H9 (cell line): ENCODE measurements around the gene MYO5C. TPM values are rescaled to one million over a fixed set of nuclear protein-coding genes. Genes with fewer than 3 reads are reported as not detected.
A peak's percentile ranks its signal among the peaks of the same experiment; 100 is the strongest.

Experiments used
- DNase-seq: peaks from one replicate; pipeline ENCODE4 v3.0.0-alpha.2; 2017
- H2AFZ ChIP-seq: one replicate; pipeline ENCODE4 v1.6.1; 2013; ENCODE audit warnings: mild to moderate bottlenecking, low read length, control low read depth, moderate library complexity
- H2AK5ac ChIP-seq: 2 replicates; pipeline ENCODE4 v1.6.1; 2013; ENCODE audit warnings: low read length, control low read depth, mixed read lengths; ENCODE audit not compliant: insufficient read length
- H2BK120ac ChIP-seq: one replicate; pipeline ENCODE4 v1.6.1; 2013; ENCODE audit warnings: low read depth, mild to moderate bottlenecking, low read length, control low read depth, inconsistent platforms; ENCODE audit not compliant: poor library complexity, severe bottlenecking
- H2BK12ac ChIP-seq: 2 replicates; pipeline ENCODE4 v1.6.1; 2013; ENCODE audit warnings: low read length, control low read depth, mixed read lengths, low read depth; ENCODE audit not compliant: insufficient read length
- H2BK15ac ChIP-seq: 2 replicates; pipeline ENCODE4 v1.6.1; 2013; ENCODE audit warnings: low read depth, low read length, control low read depth
- H2BK20ac ChIP-seq: one replicate; pipeline ENCODE4 v1.6.1; 2013; ENCODE audit warnings: low read depth, mild to moderate bottlenecking, low read length, control low read depth, inconsistent platforms; ENCODE audit not compliant: poor library complexity, severe bottlenecking
- H2BK5ac ChIP-seq: 2 replicates; pipeline ENCODE4 v1.6.1; 2013; ENCODE audit warnings: low read length, control low read depth, mixed read lengths; ENCODE audit not compliant: insufficient read length
- H3K14ac ChIP-seq: 2 replicates; pipeline ENCODE4 v1.6.1; 2013; ENCODE audit warnings: low read length, control low read depth; ENCODE audit not compliant: insufficient read depth
- H3K18ac ChIP-seq: 2 replicates; pipeline ENCODE4 v1.6.1; 2013; ENCODE audit warnings: low read depth, mild to moderate bottlenecking, mixed read lengths, low read length, control low read depth; ENCODE audit not compliant: insufficient read length
- H3K23ac ChIP-seq: 2 replicates; pipeline ENCODE4 v1.6.1; 2013; ENCODE audit warnings: low read length, control low read depth, mixed read lengths, low read depth; ENCODE audit not compliant: insufficient read length
- H3K23me2 ChIP-seq: 2 replicates; pipeline ENCODE4 v1.6.1; 2013; ENCODE audit warnings: low read depth, mild to moderate bottlenecking, mixed read lengths, low read length, control low read depth; ENCODE audit not compliant: insufficient read length, poor library complexity, severe bottlenecking
- H3K27ac ChIP-seq: 2 replicates; pipeline ENCODE4 v1.5.1; 2013; ENCODE audit warnings: low read length, control low read depth, mixed read lengths, low read depth; ENCODE audit not compliant: insufficient read length
- H3K27me3 ChIP-seq: 2 replicates; pipeline ENCODE4 v1.6.1; 2013; ENCODE audit warnings: low read length, control low read depth, inconsistent platforms; ENCODE audit not compliant: insufficient read depth
- H3K4ac ChIP-seq: 2 replicates; pipeline ENCODE4 v1.6.1; 2013; ENCODE audit warnings: low read depth, mild to moderate bottlenecking, control low read depth, inconsistent platforms, low read length, moderate library complexity
- H3K4me1 ChIP-seq: 2 replicates; pipeline ENCODE4 v1.6.1; 2013; ENCODE audit warnings: low read length, control low read depth, inconsistent platforms; ENCODE audit not compliant: insufficient read depth
- H3K4me2 ChIP-seq: 2 replicates; pipeline ENCODE4 v1.6.1; 2013; ENCODE audit warnings: low read length, control low read depth, mixed read lengths; ENCODE audit not compliant: insufficient read length, insufficient read depth
- H3K56ac ChIP-seq: 2 replicates; pipeline ENCODE4 v1.6.1; 2013; ENCODE audit warnings: low read depth, mild to moderate bottlenecking, mixed read lengths, low read length, control low read depth; ENCODE audit not compliant: insufficient read length
- H3K79me1 ChIP-seq: 2 replicates; pipeline ENCODE4 v1.6.1; 2013; ENCODE audit warnings: low read depth, mild to moderate bottlenecking, moderate library complexity, low read length, control low read depth, inconsistent platforms; ENCODE audit not compliant: insufficient read depth, poor library complexity, severe bottlenecking
- H3K79me2 ChIP-seq: 2 replicates; pipeline ENCODE4 v1.6.1; 2013; ENCODE audit warnings: low read length, control low read depth, inconsistent platforms; ENCODE audit not compliant: insufficient read depth
- H3K9ac ChIP-seq: 2 replicates; pipeline ENCODE4 v1.6.1; 2013; ENCODE audit warnings: low read length, control low read depth, mixed read lengths; ENCODE audit not compliant: insufficient read length; ENCODE audit errors: extremely low read depth
- H3K9me3 ChIP-seq: one replicate; pipeline ENCODE4 v1.6.1; 2013; ENCODE audit warnings: low read depth, low read length, inconsistent platforms; ENCODE audit not compliant: control insufficient read depth
- H3T11ph ChIP-seq: one replicate; pipeline ENCODE4 v1.6.1; 2013; ENCODE audit warnings: mild to moderate bottlenecking, low read length, control low read depth, inconsistent platforms
- H4K20me1 ChIP-seq: one replicate; pipeline ENCODE4 v1.6.1; 2013; ENCODE audit not compliant: control insufficient read depth, insufficient read length, insufficient read depth
- H4K5ac ChIP-seq: 2 replicates; pipeline ENCODE4 v1.6.1; 2013; ENCODE audit warnings: low read depth, mild to moderate bottlenecking, mixed read lengths, low read length, control low read depth; ENCODE audit not compliant: insufficient read length
- H4K8ac ChIP-seq: replicated peaks from 2 replicates; pipeline ENCODE4 v1.6.1; 2013; ENCODE audit warnings: low read length, control low read depth, mixed read lengths, low read depth; ENCODE audit not compliant: insufficient read length
- H4K91ac ChIP-seq: 2 replicates; pipeline ENCODE4 v1.6.1; 2013; ENCODE audit warnings: low read depth, mild to moderate bottlenecking, moderate library complexity, mixed read lengths, low read length, control low read depth; ENCODE audit not compliant: insufficient read length
- H3K27ac Mint-ChIP-seq, 3 experiments: 2 replicates in 2 of 3; 3 replicates in 1 of 3; pipeline ENCODE4 v1.8.0; 2020 to 2021; ENCODE audit warnings: mixed read lengths in 3 of 3, mild to moderate bottlenecking in 1 of 3, moderate library complexity in 1 of 3
- H3K27me3 Mint-ChIP-seq: 2 replicates; pipeline ENCODE4 v1.8.0; 2021; ENCODE audit warnings: low read depth, mild to moderate bottlenecking, moderate library complexity, mixed read lengths
- H3K36me3 Mint-ChIP-seq, 3 experiments: 2 replicates in 2 of 3; 3 replicates in 1 of 3; pipeline ENCODE4 v1.8.0; 2020 to 2021; ENCODE audit warnings: low read depth in 3 of 3, mixed read lengths in 3 of 3; ENCODE audit not compliant: insufficient read depth in 1 of 3
- H3K4me1 Mint-ChIP-seq, 2 experiments: 2 replicates each; pipeline ENCODE4 v1.8.0; 2020; ENCODE audit warnings: mixed read lengths in 2 of 2
- H3K4me3 Mint-ChIP-seq, 2 experiments: 2 replicates in 1 of 2; 3 replicates in 1 of 2; pipeline ENCODE4 v1.8.0; 2020 to 2021; ENCODE audit warnings: mild to moderate bottlenecking in 2 of 2, mixed read lengths in 2 of 2, moderate library complexity in 1 of 2
- H3K9me3 Mint-ChIP-seq, 2 experiments: 2 replicates in 1 of 2; 3 replicates in 1 of 2; pipeline ENCODE4 v1.8.0; 2020; ENCODE audit warnings: mild to moderate bottlenecking in 2 of 2, mixed read lengths in 2 of 2, moderate library complexity in 1 of 2
- WGBS: extraction: QIAGEN DNeasy Blood & Tissue Kit; methylation state at CpG from one replicate; pipeline ENCODE4 v1.1.7; 2013; ENCODE audit warnings: missing lambda C conversion rate, low lambda C conversion rate, mixed read lengths; ENCODE audit not compliant: insufficient read length; ENCODE audit errors: extremely low coverage; 5-methylcytosine and 5-hydroxymethylcytosine counted together
- total RNA-seq: library from RNA; stranded (reverse); gene quantifications from 2 replicates; pipeline ENCODE4 v1.2.1, GENCODE V29; 2021
- TF ChIP-seq, protein P1 (sequence below): fragments of 200-600 bp; sonication (generic); conservative IDR thresholded peaks from 3 replicates; pipeline ENCODE4 v1.8.0; 2021; ENCODE audit warnings: antibody characterized with exemption, mild to moderate bottlenecking

The MYO5C gene
- total RNA-seq, 1 experiment from 2014 or later, result 22.2 TPM

DNA sequence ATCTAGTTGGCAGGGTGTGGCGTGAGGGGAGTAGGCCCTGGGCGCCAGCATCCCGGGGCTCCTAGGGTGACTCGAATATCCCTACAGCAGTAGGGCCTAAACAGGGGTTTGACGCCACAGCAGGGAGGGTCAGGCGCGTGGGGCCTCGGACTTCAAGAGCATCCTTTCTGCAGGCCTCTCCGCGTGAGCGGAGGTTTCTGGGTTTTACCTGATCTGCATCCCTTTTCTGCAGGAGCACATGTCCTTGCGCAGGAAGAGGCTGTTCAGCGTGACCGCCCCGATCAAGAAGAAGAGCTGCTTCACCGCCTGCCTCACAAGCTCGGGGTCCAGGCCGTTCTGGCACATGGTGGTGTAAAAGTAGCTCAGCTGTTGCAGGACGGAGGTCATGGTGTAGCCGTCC is 90.9 kb downstream of the MYO5C start:
- H3K79me1 ChIP-seq, result no peaks in the 10 kb centered on the region
- Mint-ChIP-seq H3K4me1 (peaks cover 11% of the 10 kb centered on the region in 2 experiments), H3K4me3 (no peak overlapping the region), H3K27me3 (no peaks in the 10 kb centered on the region), H3K9me3 (no peaks in the 10 kb centered on the region), H3K36me3 (peaks cover 4 to 41% (median 34%) of the 10 kb centered on the region in 3 experiments), H3K27ac (peak overlapping the region in 2 of 3 experiments; percentile 5 to 76; a peak in 2 of 7 replicates)
- no peaks in the 10 kb centered on the region for H3K4me1 ChIP-seq
- H3K23ac ChIP-seq, result no peak overlapping the region
- no peak overlapping the region for H2AK5ac ChIP-seq
- no peak overlapping the region for H3K56ac ChIP-seq
- DNase-seq, result no peak
- no CpG with 5 or more reads among the region's 20 CpGs for whole genome bisulfite sequencing
- no peak overlapping the region for H2BK5ac ChIP-seq
- H3K27me3 ChIP-seq, result no peaks in the 10 kb centered on the region
- H2BK12ac ChIP-seq, result no peak overlapping the region
- H2AFZ ChIP-seq, result no peak overlapping the region
- no peak overlapping the region for H2BK20ac ChIP-seq
- H3K27ac ChIP-seq, result no peak overlapping the region
- no peak overlapping the region for H4K8ac ChIP-seq
- no peak overlapping the region for H2BK15ac ChIP-seq
- H3K9me3 ChIP-seq, result no peaks in the 10 kb centered on the region
- H3K14ac ChIP-seq, result no peak overlapping the region
- H3K18ac ChIP-seq, result no peak overlapping the region
- H4K20me1 ChIP-seq, result no peaks in the 10 kb centered on the region
- H3K79me2 ChIP-seq, result no peaks in the 10 kb centered on the region
- TF ChIP-seq, protein P1, sequence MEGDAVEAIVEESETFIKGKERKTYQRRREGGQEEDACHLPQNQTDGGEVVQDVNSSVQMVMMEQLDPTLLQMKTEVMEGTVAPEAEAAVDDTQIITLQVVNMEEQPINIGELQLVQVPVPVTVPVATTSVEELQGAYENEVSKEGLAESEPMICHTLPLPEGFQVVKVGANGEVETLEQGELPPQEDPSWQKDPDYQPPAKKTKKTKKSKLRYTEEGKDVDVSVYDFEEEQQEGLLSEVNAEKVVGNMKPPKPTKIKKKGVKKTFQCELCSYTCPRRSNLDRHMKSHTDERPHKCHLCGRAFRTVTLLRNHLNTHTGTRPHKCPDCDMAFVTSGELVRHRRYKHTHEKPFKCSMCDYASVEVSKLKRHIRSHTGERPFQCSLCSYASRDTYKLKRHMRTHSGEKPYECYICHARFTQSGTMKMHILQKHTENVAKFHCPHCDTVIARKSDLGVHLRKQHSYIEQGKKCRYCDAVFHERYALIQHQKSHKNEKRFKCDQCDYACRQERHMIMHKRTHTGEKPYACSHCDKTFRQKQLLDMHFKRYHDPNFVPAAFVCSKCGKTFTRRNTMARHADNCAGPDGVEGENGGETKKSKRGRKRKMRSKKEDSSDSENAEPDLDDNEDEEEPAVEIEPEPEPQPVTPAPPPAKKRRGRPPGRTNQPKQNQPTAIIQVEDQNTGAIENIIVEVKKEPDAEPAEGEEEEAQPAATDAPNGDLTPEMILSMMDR, result no peak
- H2BK120ac ChIP-seq, result no peak overlapping the region
- no peak overlapping the region for H4K5ac ChIP-seq
- H3K4me2 ChIP-seq, result no peak overlapping the region
- no peak overlapping the region for H3K9ac ChIP-seq
- H3T11ph ChIP-seq, result no peak overlapping the region
- H3K4ac ChIP-seq, result no peak overlapping the region
- no peaks in the 10 kb centered on the region for H3K23me2 ChIP-seq
- H4K91ac ChIP-seq, result no peak overlapping the region
